Astrocyte (in vitro differentiated cells and primary cell): ENCODE data around the gene GVQW3. TPM values are rescaled to one million over a fixed set of nuclear protein-coding genes. Genes with fewer than 3 reads are reported as not detected.
A peak's percentile ranks its signal among the peaks of the same experiment; 100 is the strongest.

ENCODE experiments used
- DNase-seq: peaks from one replicate; pipeline ENCODE4 v3.0.0-alpha.2; 2010; ENCODE audit warnings: low read depth
- FAIRE-seq: peaks from 2 replicates; lab custom pipeline; 2011; peaks lifted over from hg19 to GRCh38; lab: Jason Lieb, UNC
- H2AFZ ChIP-seq: 2 replicates; pipeline ENCODE4 v1.6.0; 2012; ENCODE audit warnings: low read depth, low read length, inconsistent platforms
- H3K27ac ChIP-seq: 2 replicates; pipeline ENCODE4 v1.5.1; 2011; ENCODE audit warnings: low read depth, low read length, inconsistent platforms
- H3K27me3 ChIP-seq: 2 replicates; pipeline ENCODE4 v1.6.0; 2011; ENCODE audit warnings: low read length, inconsistent platforms; ENCODE audit not compliant: insufficient read depth
- H3K36me3 ChIP-seq: 2 replicates; pipeline ENCODE4 v1.5.1; 2011; ENCODE audit warnings: low read length, inconsistent platforms; ENCODE audit not compliant: insufficient read depth
- H3K4me1 ChIP-seq: 2 replicates; pipeline ENCODE4 v1.5.1; 2011; ENCODE audit warnings: low read length, inconsistent platforms; ENCODE audit not compliant: insufficient read depth
- H3K4me2 ChIP-seq: 2 replicates; pipeline ENCODE4 v1.6.0; 2012; ENCODE audit warnings: low read length, inconsistent platforms
- H3K4me3 ChIP-seq: 2 replicates; pipeline ENCODE4 v1.5.1; 2011; ENCODE audit warnings: low read depth, mild to moderate bottlenecking, low read length, inconsistent platforms; ENCODE audit not compliant: insufficient read depth
- H3K79me2 ChIP-seq: 2 replicates; pipeline ENCODE4 v1.6.0; 2012; ENCODE audit warnings: mild to moderate bottlenecking, low read length, inconsistent platforms; ENCODE audit not compliant: insufficient read depth
- H3K9ac ChIP-seq: 2 replicates; pipeline ENCODE4 v1.6.0; 2012; ENCODE audit warnings: mild to moderate bottlenecking, low read length, inconsistent platforms
- H3K9me3 ChIP-seq: 2 replicates; pipeline ENCODE4 v1.5.1; 2012; ENCODE audit warnings: low read depth, mild to moderate bottlenecking, low read length, inconsistent platforms; ENCODE audit not compliant: insufficient read depth
- H4K20me1 ChIP-seq: 2 replicates; pipeline ENCODE4 v1.6.0; 2012; ENCODE audit warnings: low read length, inconsistent platforms; ENCODE audit not compliant: insufficient read depth
- H3K27ac Mint-ChIP-seq: one replicate; pipeline ENCODE4 v1.8.0; 2021; ENCODE audit warnings: mild to moderate bottlenecking, mixed read lengths; ENCODE audit not compliant: unreplicated experiment
- H3K27me3 Mint-ChIP-seq: one replicate; pipeline ENCODE4 v1.8.0; 2021; ENCODE audit warnings: low read depth, mixed read lengths; ENCODE audit not compliant: unreplicated experiment
- H3K36me3 Mint-ChIP-seq: one replicate; pipeline ENCODE4 v1.8.0; 2021; ENCODE audit warnings: low read depth, mixed read lengths; ENCODE audit not compliant: unreplicated experiment
- H3K4me1 Mint-ChIP-seq: one replicate; pipeline ENCODE4 v1.8.0; 2021; ENCODE audit warnings: low read depth, mixed read lengths; ENCODE audit not compliant: unreplicated experiment
- H3K4me3 Mint-ChIP-seq: one replicate; pipeline ENCODE4 v1.8.0; 2021; ENCODE audit warnings: mild to moderate bottlenecking, moderate library complexity, mixed read lengths; ENCODE audit not compliant: unreplicated experiment
- H3K9me3 Mint-ChIP-seq: one replicate; pipeline ENCODE4 v1.8.0; 2021; ENCODE audit warnings: mild to moderate bottlenecking, mixed read lengths; ENCODE audit not compliant: unreplicated experiment
- CTCF ChIP-seq: IDR thresholded peaks from 2 replicates; pipeline ENCODE4 v1.5.1; 2011; ENCODE audit warnings: low read depth, mild to moderate bottlenecking, inconsistent platforms, low read length, moderate library complexity; ENCODE audit not compliant: insufficient read depth
- EZH2 ChIP-seq: IDR thresholded peaks from 2 replicates; pipeline ENCODE4 v1.6.1; 2012; ENCODE audit warnings: mild to moderate bottlenecking, low read length, inconsistent platforms; ENCODE audit not compliant: insufficient read depth
- total RNA-seq: library from RNA; stranded (reverse); gene quantifications from 2 replicates; pipeline ENCODE4 v1.2.1, GENCODE V29; 2021

GVQW3 gene
- total RNA-seq, 1 donor from 2014 or later: 2.0 TPM

- no peaks in the 10 kb centered on the region for H3K36me3 Mint-ChIP-seq
- Histone ChIP-seq H3K9ac (no peak overlapping the region), H4K20me1 (peaks cover 70% of the 10 kb centered on the region), H3K27ac (no peak overlapping the region), H3K4me1 (peaks cover 12% of the 10 kb centered on the region), H3K27me3 (no peaks in the 10 kb centered on the region), H2AFZ (no peak overlapping the region), H3K4me3 (no peak overlapping the region), H3K79me2 (peaks cover 86% of the 10 kb centered on the region), H3K4me2 (no peak overlapping the region), H3K36me3 (no peaks in the 10 kb centered on the region), H3K9me3 (no peaks in the 10 kb centered on the region)
- no peaks in the 10 kb centered on the region for H3K27me3 Mint-ChIP-seq
- no peak overlapping the region for H3K4me3 Mint-ChIP-seq
- H3K9me3 Mint-ChIP-seq: no peaks in the 10 kb centered on the region
- FAIRE-seq (no peak), DNase-seq (no peak)
- no peak overlapping the region for H3K27ac Mint-ChIP-seq
- TF ChIP-seq EZH2: no peak
- no peak for TF ChIP-seq CTCF
- peaks cover 4% of the 10 kb centered on the region for H3K4me1 Mint-ChIP-seq
Measured at GRCh38 chr11:76376746-76377558, 4.2 kb upstream of the GVQW3 start.

GRCh38 chr11:76379807-76380158 is 1.3 kb upstream of the GVQW3 start:
- Mint-ChIP-seq H3K4me1 (peaks cover 4% of the 10 kb centered on the region), H3K36me3 (peaks cover 3% of the 10 kb centered on the region), H3K4me3 (peak overlapping the region; percentile 98), H3K9me3 (no peaks in the 10 kb centered on the region), H3K27me3 (no peaks in the 10 kb centered on the region), H3K27ac (peak overlapping the region; percentile 88)
- TF ChIP-seq CTCF (no peak), EZH2 (no peak)
- Histone ChIP-seq H3K36me3 (no peaks in the 10 kb centered on the region), H4K20me1 (peaks cover 48% of the 10 kb centered on the region), H3K9ac (peak overlapping the region; percentile 89), H3K4me3 (peak overlapping the region; percentile 91), H3K27ac (peak overlapping the region; percentile 59), H3K79me2 (peaks cover 61% of the 10 kb centered on the region), H3K4me1 (peaks cover 17% of the 10 kb centered on the region), H3K27me3 (no peaks in the 10 kb centered on the region), H2AFZ (peak overlapping the region; percentile 74), H3K9me3 (no peaks in the 10 kb centered on the region), H3K4me2 (peak overlapping the region; percentile 100)
- no peak for DNase-seq
- no peak for FAIRE-seq
